Fibroblast of peridontal ligament (primary cell): ENCODE measurements around the gene ACSL1.
"Not testable (repeated sequence)": the region's sequence is repeated elsewhere in the genome, so short reads cannot be mapped to it uniquely, and the experiment has no call there.

Source experiments
- DNase-seq: peaks from one replicate; pipeline ENCODE4 v3.0.0-alpha.2; 2010; ENCODE audit errors: extremely low read depth

ACSL1 gene

DNA sequence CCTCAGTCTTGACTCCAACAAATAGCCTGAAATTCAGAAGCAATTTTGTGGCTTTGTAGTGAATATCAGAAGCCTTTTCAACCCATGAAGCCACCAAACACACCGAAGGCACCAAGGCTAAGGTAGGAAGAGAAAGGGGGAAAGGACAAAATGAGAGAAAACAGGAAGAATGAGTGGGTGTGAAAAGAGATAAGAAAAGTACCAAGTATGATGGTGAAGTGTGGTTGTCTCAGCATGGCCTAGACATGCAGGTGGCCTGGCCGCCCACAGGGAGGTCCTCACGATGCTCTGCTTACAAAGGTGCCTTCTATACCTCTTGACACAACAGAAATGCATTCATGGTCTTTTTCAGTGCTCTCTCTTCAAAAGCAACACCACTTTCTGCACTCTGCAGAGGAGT lies 34.9 kb downstream of the ACSL1 start:
- no peak for DNase-seq

GRCh38 chr4:184787766-184788503 lies 37.8 kb downstream of the ACSL1 start:
- peak; percentile 12 for DNase-seq

GRCh38 chr4:184785813-184786212 lies 40.0 kb downstream of the ACSL1 start:
- no peak for DNase-seq

GRCh38 chr4:184784628-184785257 lies 41.0 kb downstream of the ACSL1 start:
- no peak for DNase-seq

DNA sequence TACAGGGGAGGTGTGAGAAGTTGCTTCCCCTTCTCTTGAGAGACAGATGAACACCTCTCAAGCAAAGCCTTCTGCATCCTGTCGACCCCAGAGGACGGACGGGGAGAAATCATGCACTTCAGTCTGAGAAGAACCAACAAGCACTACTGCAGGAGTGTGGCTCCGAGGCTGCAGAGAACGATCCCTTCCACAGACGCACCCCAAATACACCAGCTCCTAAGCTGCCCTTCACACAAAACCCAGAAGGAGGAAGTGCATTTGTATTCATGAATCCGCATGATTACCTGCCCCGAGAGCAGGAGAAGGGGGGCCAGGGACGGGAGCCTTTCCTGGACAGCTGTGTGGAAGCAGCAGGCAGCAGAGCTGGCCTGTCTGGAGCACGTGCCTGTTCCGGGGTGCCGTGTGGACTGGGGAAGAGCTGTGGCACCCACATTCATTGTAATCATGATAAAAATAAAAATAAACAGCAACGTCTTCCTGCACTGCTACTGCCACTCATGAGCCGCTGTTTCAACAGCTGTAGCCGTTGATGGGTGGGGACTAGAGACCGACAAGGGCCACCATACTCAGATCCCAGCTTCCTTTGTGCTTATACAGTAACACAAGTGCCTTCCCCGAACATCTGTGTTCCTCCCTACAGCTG lies 42.9 kb downstream of the ACSL1 start:
- DNase-seq: no peak

- DNase-seq: not testable (repeated sequence)
Measured at GRCh38 chr4:184779160-184779559, 46.6 kb downstream of the ACSL1 start.

DNA sequence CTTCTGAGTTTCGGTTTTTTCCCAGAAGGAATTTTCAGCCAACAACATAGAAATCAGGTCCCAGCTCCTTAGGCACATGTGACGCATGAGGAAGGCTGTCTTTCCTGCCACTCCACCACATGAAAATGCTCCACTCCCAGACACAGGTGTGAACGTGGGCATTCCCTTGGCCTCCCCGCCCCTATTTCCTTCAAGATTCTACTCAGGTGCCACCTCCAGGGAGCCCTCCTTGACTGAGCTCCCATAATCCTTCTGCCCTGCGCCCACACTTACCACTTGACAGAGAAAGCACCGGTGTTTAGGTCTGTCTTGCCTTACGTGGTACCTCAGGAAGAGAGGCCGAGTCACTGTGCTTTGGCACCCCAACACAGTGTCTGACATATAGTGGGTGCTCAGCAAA lies 47.4 kb downstream of the ACSL1 start:
- no peak for DNase-seq

GRCh38 chr4:184776821-184777220 lies 48.9 kb downstream of the ACSL1 start:
- DNase-seq: no peak

DNA sequence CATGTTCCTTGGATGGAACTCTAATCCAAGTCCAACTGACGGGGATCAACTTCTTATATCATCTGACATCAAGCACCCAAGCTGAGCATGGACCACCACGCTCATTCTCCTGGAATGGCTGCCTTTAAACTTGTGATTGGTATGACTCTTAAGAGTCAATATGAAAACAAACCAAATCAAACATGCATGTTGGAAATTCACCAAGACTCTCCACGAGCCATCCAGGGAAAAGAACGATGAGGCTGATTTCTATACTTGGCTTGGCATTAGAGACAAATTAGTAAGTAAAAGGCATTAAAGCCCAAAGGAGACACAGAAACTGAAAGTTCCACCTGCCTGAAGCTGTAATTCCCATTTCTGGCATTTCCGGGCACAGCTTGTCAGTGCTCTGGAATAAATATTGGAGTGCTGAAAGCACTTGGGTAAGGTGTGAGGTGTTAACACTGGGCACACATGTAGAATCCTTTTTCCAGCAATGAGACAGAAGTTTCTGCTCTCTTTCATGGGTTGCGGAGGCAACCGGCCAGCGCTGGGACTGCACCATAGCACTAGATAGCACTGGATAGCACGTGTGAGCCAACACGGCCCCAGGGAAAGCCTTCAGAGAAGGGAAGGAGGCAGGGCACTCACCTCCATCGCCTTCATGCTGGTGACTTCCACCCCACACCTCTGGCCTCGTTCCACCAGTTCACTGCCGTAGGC lies 49.8 kb downstream of the ACSL1 start:
- peak; percentile 29 for DNase-seq

DNA sequence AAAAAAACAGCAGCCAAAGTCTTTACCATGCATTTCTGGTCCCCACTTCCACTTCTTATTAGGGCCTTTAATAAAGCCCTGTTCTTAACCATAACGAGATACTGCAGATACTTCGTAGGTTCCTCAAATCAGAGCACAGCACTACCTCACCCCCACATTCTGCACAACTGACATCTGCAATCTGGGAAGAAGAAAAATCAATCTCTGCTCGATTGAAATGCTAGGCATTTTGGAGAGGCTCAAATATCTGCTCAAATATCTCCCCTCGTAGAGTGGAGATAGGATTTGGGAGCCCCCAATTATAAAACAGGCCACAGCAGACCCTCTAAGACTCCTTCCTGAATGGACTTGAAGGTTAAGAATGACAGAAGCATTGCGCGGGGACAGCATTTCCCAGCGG lies 51.6 kb downstream of the ACSL1 start:
- no peak for DNase-seq

DNA sequence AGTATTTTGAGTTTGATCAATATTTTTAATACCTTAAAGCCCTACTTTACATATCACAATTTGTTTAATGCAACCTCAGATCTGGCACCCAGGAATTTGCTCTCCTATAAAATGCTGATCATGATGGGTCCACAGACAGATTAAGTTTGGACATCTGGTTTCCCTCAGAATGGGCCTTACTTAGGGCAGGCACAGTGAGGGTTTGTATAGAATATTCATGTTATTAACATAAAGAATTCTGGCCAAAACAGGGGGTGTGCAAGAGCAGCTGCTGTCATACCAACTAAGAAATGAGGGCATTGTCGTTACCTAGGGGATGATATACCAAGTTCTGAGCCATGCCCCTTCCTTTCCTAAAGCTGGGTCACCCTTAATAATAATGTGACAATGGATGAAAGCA lies 54.4 kb downstream of the ACSL1 start:
- no peak for DNase-seq

- DNase-seq: no peak
Measured at GRCh38 chr4:184769141-184769765, 56.5 kb downstream of the ACSL1 start.

GRCh38 chr4:184768296-184768695 lies 57.5 kb downstream of the ACSL1 start:
- no peak for DNase-seq

- DNase-seq: no peak
Measured at GRCh38 chr4:184766446-184766845, 59.3 kb downstream of the ACSL1 start.

- no peak for DNase-seq
Measured at GRCh38 chr4:184765473-184766340, 60.1 kb downstream of the ACSL1 start.

- no peak for DNase-seq
Measured at GRCh38 chr4:184764601-184765000, 61.2 kb downstream of the ACSL1 start.

DNA sequence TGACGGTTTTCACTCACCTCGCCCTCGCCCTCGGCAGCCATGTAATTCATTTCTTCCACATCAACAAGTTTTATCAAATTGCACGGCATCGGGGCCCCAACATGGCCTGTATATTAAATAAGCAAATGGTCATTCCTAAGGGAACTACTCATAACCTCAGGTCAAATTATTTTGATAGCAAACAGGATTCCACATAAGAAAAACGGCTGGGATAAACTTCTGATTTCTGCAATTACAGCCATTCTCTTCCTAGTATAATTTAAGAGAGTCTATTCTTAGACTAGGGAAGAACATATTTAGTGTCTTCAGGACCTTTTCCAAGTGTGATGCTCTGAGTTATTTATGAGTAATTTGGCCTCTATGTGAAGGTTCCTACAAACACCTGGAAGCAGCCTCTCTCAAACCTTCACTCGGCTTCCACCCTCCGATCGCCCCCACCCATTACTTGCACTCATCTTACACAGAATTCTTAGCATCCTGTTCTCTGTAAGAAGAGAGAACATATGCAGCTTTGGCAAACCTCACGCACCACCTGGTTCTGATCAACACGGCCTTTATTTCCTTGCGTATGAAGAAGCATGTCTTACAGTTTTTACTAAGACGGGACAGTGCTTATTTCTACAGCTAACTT lies 62.5 kb downstream of the ACSL1 start:
- peak; percentile 38 for DNase-seq

DNA sequence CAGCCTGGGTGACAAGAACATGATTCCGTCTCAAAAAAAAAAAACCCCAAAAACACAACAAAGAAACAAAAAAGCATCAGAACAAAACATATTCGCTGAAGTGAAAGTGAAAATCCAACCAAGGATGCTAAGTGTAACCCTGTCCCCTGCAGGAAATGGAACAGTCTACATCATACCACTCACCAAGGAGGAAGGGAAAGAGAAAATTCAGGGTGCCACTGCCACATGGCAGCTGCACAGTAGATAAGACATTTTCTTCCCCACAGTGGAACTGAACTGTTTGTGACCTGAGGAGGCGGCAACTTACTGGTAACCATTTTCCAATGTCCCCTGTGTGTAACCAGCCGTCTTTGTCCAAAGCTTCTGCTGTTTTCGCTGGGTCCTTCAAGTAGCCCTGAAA lies 63.7 kb downstream of the ACSL1 start:
- no peak for DNase-seq

- no peak for DNase-seq
Measured at GRCh38 chr4:184760681-184761080, 65.1 kb downstream of the ACSL1 start.

DNA sequence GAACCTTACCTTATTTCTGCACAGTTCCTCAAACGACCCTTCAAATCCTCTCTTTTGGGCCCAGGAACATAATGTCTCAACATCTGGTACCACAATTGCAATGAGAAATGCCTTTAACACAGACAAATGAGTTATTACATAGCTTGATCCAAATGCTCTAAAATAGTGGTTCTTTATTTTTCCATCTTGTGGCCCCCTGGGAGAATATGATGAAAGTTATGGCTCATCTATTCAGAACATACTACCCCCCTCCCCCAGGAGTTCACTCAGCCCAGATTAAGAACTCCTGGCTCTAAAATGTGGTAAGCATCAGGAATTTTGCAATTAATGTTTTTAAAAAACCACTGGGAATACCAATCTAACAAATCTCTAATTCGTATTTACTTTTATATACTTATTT lies 68.0 kb downstream of the ACSL1 start:
- peak; percentile 78 for DNase-seq

- peak; percentile 70 for DNase-seq
Measured at GRCh38 chr4:184756399-184756798, 69.4 kb downstream of the ACSL1 start.
